ENCODE results near the gene ZNF775.

ZNF775 gene

DNA sequence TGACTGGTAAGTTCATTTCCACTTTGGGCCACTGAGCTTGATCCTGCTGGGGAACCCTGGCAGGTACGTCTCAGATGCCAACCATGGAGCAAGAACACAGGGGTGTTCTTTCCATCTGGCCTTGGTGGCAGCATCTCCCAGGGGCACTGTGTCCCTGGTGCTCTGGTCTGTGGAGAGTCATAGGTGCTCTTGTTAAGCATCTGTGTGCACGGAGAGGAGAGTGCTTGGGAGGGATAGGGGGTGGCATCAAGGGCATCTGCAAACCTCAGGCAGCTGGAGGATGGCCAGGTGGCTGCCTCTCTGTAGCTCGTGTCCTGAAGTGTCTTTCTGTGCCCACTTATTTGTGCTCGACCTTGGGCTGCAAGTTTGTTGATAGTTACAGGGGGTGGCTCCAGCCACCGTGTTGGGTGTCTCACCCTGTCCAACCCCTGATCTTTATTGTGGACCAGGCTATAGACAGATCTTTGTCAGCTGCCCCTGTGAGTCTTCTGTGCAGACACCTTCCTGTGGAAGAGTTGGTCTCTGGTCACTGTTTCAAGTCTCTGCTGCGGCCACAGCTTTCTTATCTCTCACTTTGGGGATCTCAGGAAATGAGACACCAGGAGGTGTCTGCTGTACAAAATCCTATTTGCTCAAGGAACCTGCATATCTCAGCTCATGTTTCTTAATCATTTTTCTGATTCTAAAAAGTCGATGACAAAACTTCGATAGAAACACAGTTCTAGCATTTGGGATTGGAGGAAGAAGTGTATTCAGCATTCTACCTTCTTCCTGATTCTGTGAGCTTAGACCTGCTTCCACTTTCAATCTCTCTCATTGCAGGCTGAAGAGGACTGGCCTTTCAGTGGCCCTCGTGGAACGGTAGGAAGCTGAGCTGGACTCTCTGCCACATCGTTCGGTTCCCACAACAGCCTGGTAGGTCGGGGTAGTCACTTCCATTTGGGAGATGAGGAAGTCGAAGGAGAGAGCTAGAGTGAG, 54.1 kb downstream of the ZNF775 start:
- no peak overlapping the region for H3K4me3 ChIP-seq (ENCODE audit: low read length)
- no peak overlapping the region for H2AFZ ChIP-seq (ENCODE audit: low read depth, low read length)
- H3K27me3 ChIP-seq (ENCODE audit: insufficient read depth, low read length): peaks cover 3% of the 10 kb centered on the region
- H3K4me1 ChIP-seq (ENCODE audit: insufficient read depth, low read length): peaks cover 4% of the 10 kb centered on the region
- H3K36me3 ChIP-seq (ENCODE audit: insufficient read depth, low read length): no peaks in the 10 kb centered on the region
- no peaks in the 10 kb centered on the region for H3K9me3 ChIP-seq (ENCODE audit: low read length)

DNA sequence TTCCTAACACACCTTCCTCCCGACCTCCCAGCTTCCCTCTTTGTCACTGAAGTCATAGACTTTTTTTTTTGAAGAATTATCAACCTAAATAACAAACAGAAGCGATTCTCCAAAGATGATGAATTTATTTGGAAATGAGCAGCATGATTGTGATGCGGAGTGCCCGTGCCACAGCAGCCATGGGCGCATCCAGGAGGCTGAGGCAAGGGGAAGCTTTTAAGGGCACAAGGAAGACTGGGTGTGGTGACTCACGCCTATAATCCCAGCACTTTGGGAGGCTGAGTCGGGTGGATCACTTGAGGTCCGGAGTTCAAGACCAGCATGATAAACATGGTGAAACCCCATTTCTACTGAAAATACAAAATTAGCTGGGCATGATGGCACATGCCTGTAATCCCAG, 55.1 kb downstream of the ZNF775 start:
- H2AFZ ChIP-seq (ENCODE audit: low read depth, low read length): no peak overlapping the region
- H3K4me3 ChIP-seq (ENCODE audit: low read length): no peak overlapping the region
- H3K36me3 ChIP-seq (ENCODE audit: insufficient read depth, low read length): no peaks in the 10 kb centered on the region
- peaks cover 2% of the 10 kb centered on the region for H3K4me1 ChIP-seq (ENCODE audit: insufficient read depth, low read length)
- H3K27me3 ChIP-seq (ENCODE audit: insufficient read depth, low read length): peaks cover 3% of the 10 kb centered on the region
- H3K9me3 ChIP-seq (ENCODE audit: low read length): no peaks in the 10 kb centered on the region

DNA sequence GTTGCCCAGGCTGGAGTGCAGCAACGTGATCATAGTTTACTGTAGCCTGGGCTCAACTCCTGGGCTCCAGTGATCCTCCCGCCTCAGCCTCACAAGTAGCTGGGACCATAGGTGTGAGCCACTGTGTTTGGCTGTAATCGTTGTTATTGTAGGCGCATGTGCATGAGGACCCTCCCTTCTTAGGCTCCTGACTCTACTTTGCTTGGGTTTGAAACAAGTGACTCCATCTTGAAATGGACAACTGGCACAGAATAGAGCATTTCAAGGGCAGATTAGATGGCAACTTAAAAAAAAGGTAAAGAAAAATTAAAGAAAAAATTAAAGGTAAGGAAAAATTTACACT, 55.9 kb downstream of the ZNF775 start:
- H3K4me1 ChIP-seq (ENCODE audit: insufficient read depth, low read length): no peaks in the 10 kb centered on the region

DNA sequence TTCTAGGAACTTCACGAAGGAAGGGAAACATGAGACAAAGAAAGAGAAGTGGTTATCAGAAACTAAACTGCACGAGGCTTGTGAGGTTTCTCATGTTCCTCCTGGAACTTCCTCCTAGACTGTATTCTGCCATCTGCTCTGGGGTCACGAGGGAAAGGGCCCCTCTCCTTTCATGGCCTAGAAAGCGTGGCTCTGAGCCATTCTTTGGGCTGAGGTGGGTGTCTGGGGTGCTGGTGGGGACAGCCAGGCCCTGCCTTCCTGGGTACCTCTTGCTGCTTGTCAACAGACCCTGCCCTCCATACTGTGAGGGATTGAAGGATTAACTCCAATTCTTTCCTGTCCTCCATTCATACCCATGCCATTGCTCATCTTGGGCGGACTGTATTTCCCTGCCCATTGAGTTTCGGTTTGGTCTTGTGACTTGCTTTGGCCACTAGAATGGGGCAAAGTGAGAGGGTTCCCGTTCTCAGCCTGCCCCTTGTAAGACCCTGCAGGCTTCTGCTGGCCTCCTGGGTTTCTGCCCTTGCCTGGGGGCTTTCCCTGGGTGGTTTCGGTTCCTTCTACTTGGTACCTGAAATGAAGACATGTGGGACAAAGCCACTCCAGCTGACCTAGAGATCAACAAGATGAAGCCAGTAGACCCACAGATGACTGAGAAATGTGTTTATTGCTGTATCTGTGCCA, 56.4 kb downstream of the ZNF775 start:
- Histone ChIP-seq H3K4me1 (ENCODE audit: insufficient read depth, low read length) (no peaks in the 10 kb centered on the region), H3K36me3 (ENCODE audit: insufficient read depth, low read length) (no peaks in the 10 kb centered on the region), H3K4me3 (ENCODE audit: low read length) (no peak overlapping the region), H3K9me3 (ENCODE audit: low read length) (no peaks in the 10 kb centered on the region), H2AFZ (ENCODE audit: low read depth, low read length) (no peak overlapping the region), H3K27me3 (ENCODE audit: insufficient read depth, low read length) (peaks cover 3% of the 10 kb centered on the region)

More for the DNA sequence above, 55.9 kb downstream of the ZNF775 start:
- Histone ChIP-seq H3K36me3 (ENCODE audit: insufficient read depth, low read length) (no peaks in the 10 kb centered on the region), H3K4me3 (ENCODE audit: low read length) (no peak overlapping the region), H3K27me3 (ENCODE audit: insufficient read depth, low read length) (peaks cover 3% of the 10 kb centered on the region), H2AFZ (ENCODE audit: low read depth, low read length) (no peak overlapping the region), H3K9me3 (ENCODE audit: low read length) (no peaks in the 10 kb centered on the region)

DNA sequence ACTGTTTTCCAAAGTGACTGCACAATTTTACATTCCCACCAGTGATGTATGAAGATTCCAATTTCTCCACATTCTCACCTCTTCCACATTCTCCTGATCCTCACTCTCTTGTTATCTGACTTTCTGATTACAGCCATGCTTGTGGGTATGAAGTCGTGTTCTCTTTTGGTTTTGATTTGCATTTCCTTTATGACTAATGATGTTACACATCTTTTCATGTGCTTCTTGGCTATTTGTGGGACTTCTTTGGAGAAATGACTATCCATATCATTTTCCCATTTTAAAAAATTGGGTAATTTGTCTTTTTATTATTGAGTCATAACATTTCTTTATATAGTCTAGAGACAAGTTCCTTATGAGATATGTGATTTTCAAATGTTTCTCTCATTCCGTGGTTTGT, 60.8 kb downstream of the ZNF775 start:
- H3K4me1 ChIP-seq (ENCODE audit: insufficient read depth, low read length): no peaks in the 10 kb centered on the region
- no peak overlapping the region for H3K4me3 ChIP-seq (ENCODE audit: low read length)
- no peaks in the 10 kb centered on the region for H3K27me3 ChIP-seq (ENCODE audit: insufficient read depth, low read length)
- H3K36me3 ChIP-seq (ENCODE audit: insufficient read depth, low read length): no peaks in the 10 kb centered on the region
- H3K9me3 ChIP-seq (ENCODE audit: low read length): no peaks in the 10 kb centered on the region
- H2AFZ ChIP-seq (ENCODE audit: low read depth, low read length): no peak overlapping the region

DNA sequence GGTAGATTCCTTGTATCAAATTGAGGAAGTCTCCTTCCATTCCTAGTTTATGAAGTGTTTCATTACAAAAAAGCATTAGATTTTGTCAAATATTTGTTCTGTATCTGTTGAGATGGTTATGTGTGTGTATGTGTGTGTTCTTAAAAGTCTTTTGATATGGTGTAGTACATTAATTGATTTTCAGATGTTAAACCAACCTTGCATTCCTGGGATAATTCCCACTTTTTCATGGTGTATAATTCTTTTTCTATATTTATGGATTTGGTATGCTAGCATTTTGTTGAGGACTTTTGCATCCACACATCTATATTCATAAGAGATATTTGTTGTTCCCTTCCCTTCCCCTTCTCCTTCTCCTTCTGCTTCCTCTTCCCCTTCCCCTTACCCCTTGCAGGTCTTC, 62.4 kb downstream of the ZNF775 start:
- no peaks in the 10 kb centered on the region for H3K4me1 ChIP-seq (ENCODE audit: insufficient read depth, low read length)
- H3K4me3 ChIP-seq (ENCODE audit: low read length): no peak overlapping the region
- no peaks in the 10 kb centered on the region for H3K27me3 ChIP-seq (ENCODE audit: insufficient read depth, low read length)
- no peak overlapping the region for H2AFZ ChIP-seq (ENCODE audit: low read depth, low read length)
- no peaks in the 10 kb centered on the region for H3K9me3 ChIP-seq (ENCODE audit: low read length)
- no peaks in the 10 kb centered on the region for H3K36me3 ChIP-seq (ENCODE audit: insufficient read depth, low read length)

DNA sequence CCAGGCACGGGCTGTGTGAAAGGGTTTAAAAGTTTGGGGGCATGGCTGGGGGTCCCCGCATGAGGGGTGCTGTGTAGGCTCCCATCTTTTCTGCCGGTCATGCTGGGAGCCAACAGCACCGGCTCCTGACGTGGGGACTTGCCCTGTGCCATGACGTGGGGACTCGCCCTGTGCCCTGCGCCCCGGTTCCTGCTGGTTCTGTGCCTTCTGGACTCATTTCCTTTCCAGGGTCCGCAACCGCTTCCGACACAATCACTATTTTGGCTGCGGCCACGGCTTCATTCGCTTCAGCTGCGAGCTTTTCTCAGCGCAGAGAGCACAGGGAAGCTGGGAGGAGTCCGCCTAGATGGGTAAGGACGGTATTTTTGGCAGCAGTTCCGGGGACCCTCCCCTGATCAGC, 63.7 kb downstream of the ZNF775 start:
- H2AFZ ChIP-seq (ENCODE audit: low read depth, low read length): no peak overlapping the region
- no peaks in the 10 kb centered on the region for H3K9me3 ChIP-seq (ENCODE audit: low read length)

DNA sequence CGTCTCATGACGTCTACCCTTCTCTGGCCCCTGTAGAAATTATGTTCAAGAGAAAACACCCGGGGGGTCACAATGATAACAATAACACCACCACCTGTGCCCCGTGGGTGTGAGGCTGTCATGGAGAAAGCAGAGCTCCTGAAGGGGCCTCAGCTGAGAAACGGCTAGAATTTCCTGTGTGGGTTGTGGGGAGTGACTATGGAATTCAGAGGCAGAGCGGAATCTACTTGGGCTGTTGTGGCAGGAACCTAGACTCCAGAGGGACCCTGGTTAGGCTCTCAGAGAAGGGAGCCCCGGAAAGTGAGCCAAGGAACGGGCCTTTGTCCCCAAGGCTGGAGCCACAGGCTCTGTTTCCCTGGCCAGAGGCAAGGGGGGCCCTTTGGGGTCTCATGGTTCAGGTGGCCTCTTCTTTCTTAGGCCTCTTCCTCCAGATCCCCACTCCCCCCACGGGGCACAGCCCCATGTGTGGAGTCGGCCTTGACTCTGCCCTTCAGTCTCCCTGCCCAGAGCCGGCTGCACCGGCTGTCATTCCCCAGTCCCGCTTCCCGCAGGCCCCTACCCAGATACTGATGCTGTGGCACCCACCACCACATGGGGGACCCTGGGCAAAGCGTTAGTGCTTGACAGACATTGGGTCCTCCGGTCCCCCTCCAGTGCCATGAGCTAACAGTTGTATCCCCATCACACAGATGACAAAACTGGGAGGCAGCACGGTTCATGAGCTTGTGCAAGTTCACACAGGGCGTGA, 64.8 kb downstream of the ZNF775 start:
- H3K4me1 ChIP-seq (ENCODE audit: insufficient read depth, low read length): no peaks in the 10 kb centered on the region
- no peaks in the 10 kb centered on the region for H3K36me3 ChIP-seq (ENCODE audit: insufficient read depth, low read length)
- H2AFZ ChIP-seq (ENCODE audit: low read depth, low read length): no peak overlapping the region
- H3K9me3 ChIP-seq (ENCODE audit: low read length): no peaks in the 10 kb centered on the region
- peaks cover under 1% of the 10 kb centered on the region for H3K27me3 ChIP-seq (ENCODE audit: insufficient read depth, low read length)
- no peak overlapping the region for H3K4me3 ChIP-seq (ENCODE audit: low read length)

More for the DNA sequence above, 63.7 kb downstream of the ZNF775 start:
- no peaks in the 10 kb centered on the region for H3K27me3 ChIP-seq (ENCODE audit: insufficient read depth, low read length)
- H3K4me3 ChIP-seq (ENCODE audit: low read length): no peak overlapping the region
- H3K36me3 ChIP-seq (ENCODE audit: insufficient read depth, low read length): no peaks in the 10 kb centered on the region
- no peaks in the 10 kb centered on the region for H3K4me1 ChIP-seq (ENCODE audit: insufficient read depth, low read length)

DNA sequence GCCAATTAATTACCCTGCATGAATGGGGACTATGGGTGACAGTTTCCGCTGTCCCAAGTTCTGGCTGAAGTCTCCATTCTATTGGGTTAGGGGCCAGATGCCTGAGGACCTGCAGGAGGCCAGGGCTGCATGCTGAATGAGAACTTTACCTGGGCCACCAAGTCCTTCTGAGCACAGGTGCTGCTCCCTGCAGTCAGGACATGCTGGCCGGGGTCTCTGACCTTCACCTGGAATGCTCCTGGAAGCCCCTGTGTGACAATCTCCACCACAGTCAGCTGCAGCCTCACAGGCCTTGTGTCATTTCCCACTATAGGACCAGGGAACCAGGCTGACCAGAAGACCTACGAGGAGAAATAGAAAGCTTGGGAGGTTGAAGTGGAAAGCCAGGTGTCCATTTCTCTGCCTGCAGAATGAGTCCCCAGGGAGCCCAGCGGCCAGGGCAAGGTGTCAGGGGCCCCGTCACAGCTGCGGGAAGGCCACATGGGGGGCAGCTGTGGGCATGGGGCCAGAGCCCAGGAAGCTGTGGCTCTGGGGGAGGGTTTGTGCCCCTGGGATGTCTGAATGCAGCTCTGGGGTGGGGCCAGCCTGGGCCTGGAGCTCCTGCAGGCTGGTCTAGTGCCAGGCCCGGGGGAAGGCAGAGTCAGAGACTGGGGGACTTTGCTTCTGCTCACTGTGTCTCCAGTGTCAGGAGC, 65.7 kb downstream of the ZNF775 start:
- Histone ChIP-seq H3K4me3 (ENCODE audit: low read length) (no peak overlapping the region), H3K36me3 (ENCODE audit: insufficient read depth, low read length) (no peaks in the 10 kb centered on the region), H3K9me3 (ENCODE audit: low read length) (no peaks in the 10 kb centered on the region), H3K4me1 (ENCODE audit: insufficient read depth, low read length) (no peaks in the 10 kb centered on the region), H2AFZ (ENCODE audit: low read depth, low read length) (no peak overlapping the region), H3K27me3 (ENCODE audit: insufficient read depth, low read length) (peaks cover 8% of the 10 kb centered on the region)

DNA sequence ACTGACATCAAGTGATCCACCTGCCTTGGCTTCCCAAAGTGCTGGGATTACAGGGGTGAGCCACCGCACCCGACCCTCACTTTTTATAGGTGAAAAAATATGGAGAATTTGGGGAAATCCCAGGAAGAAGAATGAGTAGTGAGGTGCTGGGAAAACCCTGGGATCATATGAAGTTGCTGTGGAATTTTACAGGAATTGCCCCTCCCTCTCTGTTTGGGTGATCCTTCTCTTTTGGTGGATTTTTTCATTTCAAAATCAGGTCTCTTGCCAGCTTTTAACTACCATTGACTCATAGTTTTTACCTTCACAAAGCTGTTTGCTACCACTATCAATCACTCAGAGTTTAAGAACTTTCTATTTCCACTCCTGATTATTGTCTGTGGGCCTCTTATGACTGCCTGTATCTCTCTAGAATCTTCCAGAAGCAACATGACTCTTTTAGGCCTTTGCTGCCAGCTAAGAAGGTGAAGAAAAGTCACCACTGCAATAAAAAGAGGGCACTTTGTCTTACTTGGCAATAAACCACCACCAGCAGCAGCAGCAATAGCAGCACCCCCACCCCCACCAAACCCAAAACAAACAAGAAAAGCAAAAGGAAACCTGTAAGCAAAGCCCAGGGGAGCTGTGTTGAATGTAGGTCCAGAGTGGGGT, 67.3 kb downstream of the ZNF775 start:
- no peaks in the 10 kb centered on the region for H3K4me1 ChIP-seq (ENCODE audit: insufficient read depth, low read length)
- no peaks in the 10 kb centered on the region for H3K9me3 ChIP-seq (ENCODE audit: low read length)
- no peaks in the 10 kb centered on the region for H3K36me3 ChIP-seq (ENCODE audit: insufficient read depth, low read length)
- H3K4me3 ChIP-seq (ENCODE audit: low read length): no peak overlapping the region
- peaks cover 15% of the 10 kb centered on the region for H3K27me3 ChIP-seq (ENCODE audit: insufficient read depth, low read length)
- no peak overlapping the region for H2AFZ ChIP-seq (ENCODE audit: low read depth, low read length)

All from neuron (in vitro differentiated cells).